SKM-1 (cell line): ENCODE results near the gene ASB13.
"Not testable (repeated sequence)": the region's sequence is repeated elsewhere in the genome, so short reads cannot be mapped to it uniquely, and the experiment has no call there.

Source experiments
- DNase-seq: peaks from one replicate; lab custom pipeline; 2025; ENCODE audit not compliant: unreplicated experiment; lab: John Stamatoyannopoulos, UW

The ASB13 gene

DNA sequence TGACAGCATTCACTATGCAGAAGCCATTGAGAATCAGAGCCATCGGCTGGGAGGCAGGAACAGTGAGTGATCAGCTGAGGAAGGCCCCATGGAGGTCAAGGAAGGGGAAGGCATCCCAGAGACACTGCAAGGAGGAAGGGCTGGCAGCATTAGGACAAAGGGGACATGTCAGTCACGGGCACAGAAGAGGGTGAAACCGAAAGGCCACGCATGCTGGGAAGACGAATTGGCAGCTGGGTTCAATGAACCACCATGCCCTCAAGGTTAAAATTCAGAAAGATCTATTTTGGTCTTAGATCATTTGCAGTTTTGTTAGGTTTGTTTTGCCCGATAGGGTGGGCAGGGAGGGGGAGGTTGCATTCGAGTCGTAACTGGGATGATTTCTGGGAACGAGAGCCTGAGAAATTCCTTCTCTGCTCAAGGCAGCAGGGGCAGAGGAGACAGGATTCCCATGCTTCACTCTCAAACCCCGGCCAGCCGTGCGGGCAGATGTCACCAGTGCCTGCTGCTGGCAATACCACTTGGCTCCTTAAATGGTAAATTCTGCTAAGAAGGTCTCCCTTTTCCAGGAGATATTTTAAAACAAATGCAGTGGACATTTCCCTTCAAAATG, 57.7 kb downstream of the ASB13 start:
- no peak for DNase-seq

- no peak for DNase-seq
Measured at GRCh38 chr10:5607594-5607993, 58.8 kb downstream of the ASB13 start.

GRCh38 chr10:5606864-5607263, 59.5 kb downstream of the ASB13 start:
- no peak for DNase-seq

DNA sequence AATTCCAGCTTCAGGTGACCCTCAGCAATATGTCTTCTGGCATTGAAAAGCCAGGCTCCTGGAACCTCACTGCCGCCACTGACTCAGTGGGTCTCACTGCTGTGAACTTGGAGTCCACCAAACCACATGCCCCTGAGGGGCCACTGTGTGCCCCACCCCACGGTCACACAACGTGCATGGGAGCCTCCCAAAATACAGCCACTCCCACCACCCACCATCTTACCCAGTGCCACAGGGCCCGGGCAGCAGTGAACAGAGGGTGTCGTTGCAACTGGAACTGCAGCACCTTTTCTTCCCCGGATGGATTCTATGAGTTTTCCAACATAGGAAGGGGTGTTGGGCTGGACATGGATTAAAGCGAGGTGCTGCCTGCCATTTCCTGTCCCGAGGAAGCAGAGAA, 60.1 kb downstream of the ASB13 start:
- no peak for DNase-seq

DNA sequence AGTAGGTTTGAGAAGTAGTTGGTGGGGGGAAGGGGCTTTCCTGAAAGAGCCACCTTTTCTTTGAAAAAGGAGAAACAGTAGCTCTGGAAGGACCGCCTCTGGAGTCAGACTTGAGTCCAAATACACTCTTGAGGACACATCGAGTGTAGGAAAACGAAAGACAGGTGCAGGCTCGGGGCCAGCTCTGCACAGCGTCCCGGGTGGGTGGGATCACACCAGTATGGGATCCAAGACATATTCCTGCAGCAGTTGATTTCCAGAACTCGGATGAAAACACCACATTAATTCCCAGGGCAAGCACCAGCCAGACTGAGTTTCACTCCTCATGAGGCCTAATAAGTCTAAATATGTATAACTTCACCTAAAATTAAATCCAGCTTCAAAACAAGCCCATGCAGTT, 61.4 kb downstream of the ASB13 start:
- DNase-seq, result no peak

GRCh38 chr10:5604236-5604925, 62.0 kb downstream of the ASB13 start:
- no peak for DNase-seq

GRCh38 chr10:5603848-5604170, 62.6 kb downstream of the ASB13 start:
- no peak for DNase-seq

DNA sequence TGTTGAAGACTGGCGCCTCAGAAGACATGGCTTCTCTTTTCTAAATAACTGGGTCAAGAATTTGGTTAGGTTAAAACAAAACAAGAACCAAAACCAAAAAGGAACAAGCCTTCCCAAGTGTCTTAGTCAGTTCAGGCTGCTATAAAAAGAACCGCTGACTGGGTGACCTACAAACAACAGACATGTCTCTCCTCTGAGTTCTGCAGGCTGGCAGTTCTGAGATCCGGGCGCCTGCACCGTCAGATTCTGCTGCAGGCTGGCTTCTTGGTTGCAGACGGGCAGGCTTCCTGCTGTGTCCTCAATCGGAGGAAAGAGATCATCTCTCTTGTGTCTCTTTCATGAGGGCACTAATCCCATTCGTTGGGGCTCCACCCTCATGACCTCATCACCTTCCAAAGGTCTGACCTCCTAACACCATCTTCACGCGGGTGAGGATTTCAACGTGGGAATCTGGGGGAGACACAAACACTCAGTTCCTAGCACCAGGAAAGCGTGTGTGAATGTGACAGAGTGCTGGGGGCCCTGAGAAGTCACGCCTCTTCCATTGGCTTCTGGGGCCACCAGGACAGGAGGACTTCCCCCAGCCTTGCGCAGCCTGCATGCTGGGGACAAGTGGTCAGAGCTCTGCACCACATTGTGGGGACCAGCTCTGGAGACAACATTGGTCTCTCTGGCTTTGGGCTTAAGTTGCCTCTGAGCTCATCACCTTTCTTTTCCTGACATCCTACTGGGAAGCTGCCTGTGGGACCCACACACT, 63.1 kb downstream of the ASB13 start:
- no peak for DNase-seq

GRCh38 chr10:5601826-5602495, 64.4 kb downstream of the ASB13 start:
- DNase-seq, result no peak

DNA sequence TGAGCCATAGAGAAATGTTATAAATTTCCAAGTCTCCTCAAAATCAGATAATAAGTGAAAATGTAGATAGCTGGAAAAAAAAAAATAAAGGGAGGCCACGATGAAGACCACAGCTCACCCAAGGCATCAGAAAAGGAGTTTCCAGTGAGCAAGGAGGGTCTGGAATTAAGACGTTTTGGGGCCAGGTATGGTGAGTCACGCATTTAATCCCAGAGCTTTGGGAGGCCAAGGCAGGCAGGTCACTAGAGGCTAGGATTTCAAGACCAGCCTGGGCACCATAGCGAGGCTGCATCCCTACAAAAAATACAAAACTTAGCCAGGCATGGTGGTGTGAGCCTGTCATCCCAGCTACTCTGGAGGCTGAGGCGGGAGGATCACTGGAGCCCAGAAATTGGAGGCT, 65.5 kb downstream of the ASB13 start:
- no peak for DNase-seq

GRCh38 chr10:5599613-5600520, 66.5 kb downstream of the ASB13 start:
- DNase-seq, result no peak

DNA sequence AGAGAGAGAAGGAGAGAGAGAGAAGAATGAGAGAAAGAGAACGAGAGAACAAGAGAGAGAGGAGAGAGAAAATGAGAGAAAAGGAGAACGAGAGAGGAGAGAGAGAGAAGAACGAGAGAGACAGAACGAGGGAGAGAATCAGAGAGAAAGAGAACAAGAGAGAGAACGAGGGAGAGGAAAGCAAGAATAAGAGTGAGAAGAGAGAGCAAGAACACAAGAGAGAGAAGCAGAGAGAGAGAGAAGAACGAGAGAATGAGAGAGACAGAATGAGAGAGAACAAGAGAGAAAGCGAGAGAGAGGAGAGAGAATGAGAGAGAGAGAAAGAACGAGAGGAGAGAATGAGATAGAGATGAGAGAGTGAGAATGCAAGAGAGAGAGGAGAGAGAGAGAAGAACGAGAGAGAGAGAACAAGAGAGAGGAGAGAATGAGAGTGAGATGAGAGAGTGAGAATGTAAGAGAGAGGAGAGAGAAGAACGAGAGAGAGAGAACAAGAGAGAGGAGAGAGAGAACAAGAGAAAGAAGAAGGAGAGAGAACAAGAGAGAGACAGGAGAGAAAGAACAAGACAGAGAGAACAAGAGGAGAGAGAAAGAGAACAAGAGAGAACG, 68.2 kb downstream of the ASB13 start:
- DNase-seq, result no peak

GRCh38 chr10:5596611-5597341, 69.6 kb downstream of the ASB13 start:
- DNase-seq, result no peak

DNA sequence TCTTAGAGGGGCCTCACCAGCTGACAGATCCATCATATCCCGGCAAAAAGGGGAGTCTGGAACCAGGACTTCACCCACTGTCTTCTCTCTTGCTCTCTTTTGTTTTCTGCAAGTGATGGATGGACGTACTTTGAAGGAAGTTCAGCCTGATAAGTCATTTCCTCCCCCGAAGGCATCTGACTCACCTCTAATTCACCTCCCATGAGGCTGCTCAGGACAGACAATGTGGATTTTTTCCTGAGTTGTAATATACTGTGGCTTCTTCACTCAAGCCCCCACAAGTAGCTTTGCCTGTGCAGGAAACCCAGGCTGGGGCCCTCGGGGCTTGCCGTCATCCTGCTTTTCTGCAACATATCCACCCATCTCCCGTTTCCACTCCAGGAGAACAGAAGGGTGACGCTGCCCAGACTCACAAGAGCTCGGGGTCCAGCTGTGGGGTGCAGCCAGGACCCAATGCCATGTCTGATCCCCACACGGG, 70.4 kb downstream of the ASB13 start:
- no peak for DNase-seq

DNA sequence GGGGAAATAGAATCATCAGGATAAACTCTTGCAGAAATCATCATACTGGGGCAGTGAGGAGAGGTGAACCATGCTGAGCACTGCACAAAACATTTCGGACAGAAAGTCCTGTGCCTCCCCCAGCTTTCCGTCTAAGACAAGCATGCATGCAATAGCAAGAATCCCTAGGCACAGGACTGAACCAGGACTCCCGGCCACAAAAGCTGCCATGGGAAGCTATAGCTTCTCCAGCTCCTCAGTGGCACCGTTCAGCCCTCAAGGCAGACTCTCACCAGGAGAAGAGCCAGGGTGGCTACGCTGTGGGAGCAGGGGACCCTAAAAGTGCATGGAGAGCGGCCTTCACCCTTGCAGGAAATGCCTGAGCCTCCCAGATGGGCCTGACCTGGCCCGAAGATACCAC, 70.8 kb downstream of the ASB13 start:
- DNase-seq, result no peak

- DNase-seq, result no peak
Measured at GRCh38 chr10:5595095-5595494, 71.3 kb downstream of the ASB13 start.

GRCh38 chr10:5594271-5595049, 71.9 kb downstream of the ASB13 start:
- DNase-seq, result no peak

GRCh38 chr10:5593347-5593746, 73.0 kb downstream of the ASB13 start:
- DNase-seq, result not testable (repeated sequence)

DNA sequence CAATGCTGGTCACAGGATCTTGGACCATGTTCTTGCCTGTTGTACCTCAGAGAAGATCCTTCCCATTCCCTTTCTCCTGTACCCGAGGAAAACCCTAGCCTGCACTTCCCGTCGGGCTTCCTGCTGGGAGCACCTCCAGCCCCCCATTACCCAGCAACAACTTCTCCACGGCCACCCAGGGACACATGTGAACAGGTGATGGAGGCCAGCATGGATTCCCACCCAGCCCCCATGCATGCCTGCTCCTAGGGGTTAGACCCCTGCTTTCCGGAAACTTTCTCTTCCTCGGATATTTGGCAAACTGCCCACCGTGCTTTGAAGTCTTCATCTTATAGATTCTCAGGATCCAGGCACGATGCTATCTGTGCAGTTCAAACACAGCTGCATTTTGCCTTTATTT, 74.3 kb downstream of the ASB13 start:
- DNase-seq, result no peak
